HG02943 (cell line): ENCODE measurements around the gene CBX5.
"Not testable (repeated sequence)": the region's sequence is repeated elsewhere in the genome, so short reads cannot be mapped to it uniquely, and the experiment has no call there.

Source experiments
- ATAC-seq: cut with Tn5 transposase; IDR thresholded peaks from one replicate; pipeline ENCODE4 v1.9.1; 2021; ENCODE audit warnings: mild to moderate bottlenecking, low read depth, moderate library complexity; ENCODE audit not compliant: unreplicated experiment

Gene CBX5

GRCh38 chr12:54294953-54295566, 15.1 kb upstream of the CBX5 start:
- ATAC-seq = no peak

DNA sequence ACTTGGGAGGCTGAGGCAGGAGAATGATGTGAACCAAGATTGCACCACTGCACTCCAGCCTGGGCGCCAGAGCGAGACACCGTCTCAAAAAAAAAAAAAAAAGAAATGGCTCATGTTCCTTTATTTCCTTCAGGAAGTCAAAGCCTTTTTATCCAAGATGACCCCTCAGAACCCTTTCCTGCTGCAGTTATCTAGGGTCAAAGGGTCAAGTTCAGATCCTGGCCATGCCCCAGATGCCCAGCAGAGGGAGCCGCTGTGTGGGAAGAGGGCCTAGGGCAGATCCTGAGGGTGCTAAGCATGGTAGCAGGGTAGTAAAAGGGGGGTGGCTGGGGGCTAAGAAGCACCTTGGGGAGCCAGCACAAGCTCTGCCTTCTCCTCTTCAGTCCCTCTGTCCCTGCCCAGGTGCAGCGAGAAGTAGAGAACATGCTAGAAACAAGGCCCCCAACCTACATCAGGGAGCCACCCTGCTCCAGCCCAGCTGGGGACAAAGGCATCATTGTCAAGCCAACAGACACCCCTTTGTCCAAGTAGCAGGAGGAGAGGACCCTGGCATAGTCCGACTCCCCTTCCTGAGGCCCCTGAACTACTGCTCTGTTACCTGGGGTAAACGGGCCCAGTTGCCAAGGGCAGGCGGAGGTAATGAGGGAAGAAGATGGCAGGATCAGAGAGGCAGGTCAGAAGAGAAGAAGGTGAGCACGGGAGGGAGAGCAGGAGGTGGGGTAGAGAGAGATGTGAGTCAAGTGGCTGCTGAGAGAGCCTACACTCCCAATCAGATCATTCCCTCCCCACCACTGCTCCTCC, 14.4 kb upstream of the CBX5 start:
- ATAC-seq = no peak

- ATAC-seq = no peak
Measured at GRCh38 chr12:54292931-54293241, 13.0 kb upstream of the CBX5 start.

DNA sequence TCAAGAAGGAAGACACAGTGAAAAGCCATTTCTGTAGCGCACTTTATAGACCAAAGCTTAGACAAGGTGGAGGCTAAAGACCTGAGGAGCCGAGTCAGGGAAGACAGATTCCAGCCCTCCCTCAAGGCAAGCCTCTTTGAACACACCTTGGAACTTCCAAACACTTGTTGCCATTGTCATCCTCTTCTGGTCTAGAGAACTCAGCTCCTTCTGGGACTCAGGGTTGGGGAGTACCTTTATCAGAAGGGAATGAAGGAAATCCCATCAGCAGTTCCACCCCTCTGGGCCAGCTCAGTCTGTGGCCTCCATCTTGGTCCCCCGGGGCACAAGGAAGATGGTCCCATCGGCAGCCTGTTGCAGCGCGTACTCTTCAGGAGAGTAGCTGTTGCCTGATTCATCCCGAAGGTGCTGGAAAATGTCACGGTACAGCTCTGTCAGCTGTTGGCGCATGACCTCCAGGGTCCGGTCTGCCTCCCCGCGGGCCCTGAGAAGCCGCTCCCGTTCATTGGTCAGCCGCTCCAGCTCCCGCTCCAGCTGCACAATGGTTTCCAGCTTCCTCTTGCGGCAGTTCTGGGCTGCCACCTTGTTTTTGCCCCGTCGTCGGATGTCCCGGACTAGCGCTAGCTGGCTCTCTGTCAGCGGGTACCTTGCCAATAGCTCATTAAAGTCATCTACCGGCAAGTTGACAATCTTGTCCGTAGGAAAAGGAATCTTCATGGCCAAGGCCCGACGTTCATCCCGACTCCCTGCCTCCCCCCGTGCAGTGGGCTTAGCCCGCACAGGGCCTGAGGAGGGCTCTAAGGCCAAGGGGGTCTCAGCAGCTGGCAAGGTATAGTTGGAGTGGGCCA, 12.4 kb upstream of the CBX5 start:
- ATAC-seq = no peak

GRCh38 chr12:54287261-54288157, 7.6 kb upstream of the CBX5 start:
- ATAC-seq = no peak

DNA sequence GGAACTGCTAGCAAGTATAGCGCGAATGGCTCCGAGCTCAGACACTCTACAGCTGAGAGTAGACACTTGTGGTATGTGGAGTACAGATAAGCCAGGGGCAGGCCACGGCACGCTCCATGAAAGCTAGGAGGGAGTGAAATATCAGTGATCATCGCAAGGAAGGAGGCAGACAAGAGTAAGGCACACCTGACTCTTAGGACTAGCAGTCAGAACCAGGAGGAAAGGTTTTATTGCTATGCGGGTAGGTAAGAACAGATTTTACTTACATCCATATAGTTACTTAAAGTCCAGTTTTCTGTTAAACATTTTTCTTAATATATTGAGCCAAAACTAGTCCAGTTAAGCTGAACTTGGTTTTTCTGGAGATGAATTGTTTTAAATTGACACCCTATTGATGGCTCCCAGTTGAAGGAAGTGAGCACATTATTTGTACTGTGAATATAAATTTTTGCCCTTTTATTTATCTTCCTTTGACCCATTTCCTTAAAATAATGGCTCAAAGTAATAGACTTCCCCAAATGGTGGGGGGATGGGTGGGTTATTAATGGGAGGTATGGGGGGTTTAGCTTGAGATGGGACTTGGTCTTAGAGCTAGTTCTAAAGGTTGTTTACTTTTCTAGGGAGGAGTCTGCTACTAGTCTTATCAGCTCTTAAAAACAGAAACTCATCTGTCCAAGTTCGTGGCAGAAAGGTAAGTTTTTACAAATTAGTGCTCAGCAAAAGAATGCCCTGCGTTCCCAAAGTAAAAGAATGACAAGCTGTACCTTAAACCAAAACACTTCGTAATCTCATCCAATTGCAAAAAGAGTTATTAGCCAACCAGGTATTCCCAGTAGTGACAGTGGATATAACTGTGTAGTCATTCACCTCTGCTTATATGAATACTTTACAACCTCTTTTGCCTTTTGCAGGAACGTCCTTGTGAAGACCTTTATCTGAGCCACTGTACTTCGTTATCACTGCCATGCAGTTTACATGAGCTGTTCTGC, 6.4 kb upstream of the CBX5 start:
- ATAC-seq = no peak

DNA sequence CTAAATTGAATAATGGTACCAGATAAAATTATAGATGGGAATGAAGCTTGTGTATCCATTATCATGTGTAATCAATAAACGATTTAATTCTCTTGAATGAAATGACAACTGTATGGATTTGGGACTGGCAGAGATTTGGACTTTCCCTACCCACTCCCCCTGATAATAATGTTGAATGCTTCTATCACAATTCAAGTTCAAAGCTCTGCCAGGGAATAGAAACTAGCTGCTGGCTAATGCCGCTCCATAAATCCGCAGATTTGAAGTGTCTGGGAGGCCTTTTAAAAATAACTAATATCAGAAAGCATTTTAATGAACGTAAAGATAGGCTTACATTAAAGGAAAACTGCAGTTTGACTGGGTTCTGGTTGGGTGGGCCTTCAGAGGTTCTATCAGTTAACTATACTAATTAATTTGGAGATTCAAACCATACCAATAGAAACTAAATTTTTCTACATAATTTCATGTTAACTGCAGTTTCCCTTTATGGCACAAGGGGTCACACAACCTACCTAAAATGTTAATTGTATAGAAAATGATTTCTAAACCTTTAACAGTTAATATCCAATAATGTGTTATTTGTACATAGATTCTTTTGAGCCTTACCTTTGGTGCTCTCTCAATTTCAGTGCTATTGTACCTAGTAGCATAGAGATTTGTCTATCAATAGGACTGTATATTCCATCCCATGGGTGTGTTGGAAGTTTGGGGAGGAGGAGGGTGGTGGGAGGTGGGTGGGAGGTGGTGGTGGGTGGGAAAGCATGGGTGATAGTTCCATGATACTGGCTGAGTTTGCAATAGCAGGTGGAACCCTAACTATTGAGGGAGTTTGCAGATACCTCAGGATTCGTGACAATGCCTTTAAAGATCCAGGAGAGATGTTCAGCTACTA, 5.5 kb upstream of the CBX5 start:
- no peak for ATAC-seq

- not testable (repeated sequence) for ATAC-seq
Measured at GRCh38 chr12:54284070-54284780, 4.3 kb upstream of the CBX5 start.

DNA sequence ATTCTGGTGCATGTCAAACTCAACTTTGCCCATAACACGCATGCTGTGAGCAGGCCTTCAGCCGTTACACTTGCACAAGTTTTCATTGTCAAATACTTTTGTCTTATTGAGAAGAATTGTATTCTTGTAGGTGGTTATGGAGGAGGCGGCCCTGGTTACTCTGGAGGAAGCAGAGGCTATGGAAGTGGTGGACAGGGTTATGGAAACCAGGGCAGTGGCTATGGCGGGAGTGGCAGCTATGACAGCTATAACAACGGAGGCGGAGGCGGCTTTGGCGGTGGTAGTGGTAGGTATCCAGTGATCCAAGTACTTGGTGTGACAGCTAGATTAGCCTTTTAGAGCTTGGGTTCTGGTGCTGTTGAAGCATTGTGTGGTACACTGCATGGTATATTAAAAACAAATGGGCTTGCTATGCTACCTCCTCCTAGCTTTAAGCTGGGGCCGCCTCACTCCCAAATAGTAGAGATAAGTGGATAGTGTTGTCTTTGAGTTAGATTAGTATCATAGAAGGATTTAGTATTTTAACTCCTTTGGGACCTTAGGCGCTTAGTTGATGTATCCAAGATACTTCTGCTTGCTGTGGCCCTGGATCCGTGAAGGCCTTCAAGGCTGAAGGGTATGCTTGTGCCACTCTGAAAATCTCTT, 3.1 kb upstream of the CBX5 start:
- ATAC-seq = no peak

- not testable (repeated sequence) for ATAC-seq
Measured at GRCh38 chr12:54281694-54282093, 1.8 kb upstream of the CBX5 start.

DNA sequence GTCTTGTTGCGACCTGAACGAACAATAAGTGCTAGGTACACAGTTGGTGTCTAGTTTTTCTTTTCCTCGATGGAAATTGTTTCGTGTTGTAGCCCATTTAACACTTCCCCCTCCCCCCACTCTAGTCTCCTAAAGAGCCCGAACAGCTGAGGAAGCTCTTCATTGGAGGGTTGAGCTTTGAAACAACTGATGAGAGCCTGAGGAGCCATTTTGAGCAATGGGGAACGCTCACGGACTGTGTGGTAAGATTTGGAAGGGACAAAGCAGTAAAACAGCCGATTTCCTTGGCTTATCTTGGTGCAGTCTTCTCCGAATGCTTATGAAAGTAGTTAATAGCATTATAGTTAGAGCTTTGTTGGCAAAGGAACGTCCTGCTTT, 1.3 kb upstream of the CBX5 start:
- not testable (repeated sequence) for ATAC-seq

DNA sequence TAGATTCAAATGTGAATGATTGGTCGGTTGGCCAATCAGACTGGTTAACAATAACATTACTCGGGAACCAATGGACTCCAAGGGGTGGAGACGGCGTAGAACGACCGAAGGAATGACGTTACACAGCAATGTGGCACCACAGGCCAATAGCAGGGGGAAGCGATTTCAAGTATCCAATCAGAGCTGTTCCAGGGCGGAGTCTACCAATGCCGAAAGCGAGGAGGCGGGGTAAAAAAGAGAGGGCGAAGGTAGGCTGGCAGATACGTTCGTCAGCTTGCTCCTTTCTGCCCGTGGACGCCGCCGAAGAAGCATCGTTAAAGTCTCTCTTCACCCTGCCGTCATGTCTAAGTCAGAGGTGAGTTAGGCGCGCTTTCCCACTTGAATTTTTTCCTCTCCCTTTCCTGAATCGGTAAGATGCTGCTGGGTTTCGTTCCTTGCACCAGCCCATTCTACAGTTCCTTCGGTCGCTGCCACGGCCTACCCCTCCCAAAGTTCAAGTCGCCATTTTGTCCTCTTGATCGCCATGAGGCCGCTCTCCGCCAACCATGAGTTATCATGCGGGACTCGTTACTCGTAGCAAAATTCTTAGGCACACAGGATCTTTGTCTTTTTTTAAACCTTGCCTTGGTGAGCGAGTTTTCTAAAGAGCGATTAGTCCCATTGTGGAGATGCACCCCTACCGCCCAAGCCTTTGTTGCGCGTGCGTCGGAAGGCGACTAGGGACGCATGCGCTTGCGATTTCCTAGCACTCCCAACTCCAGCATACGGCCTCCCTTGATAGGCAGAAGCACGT, 742 bp upstream of the CBX5 start, which contains the start of gene HNRNPA1:
TSS of gene HNRNPA1 (plus strand) at position 259 of the 793 bp plus-strand sequence. CDS start at position 341, 82 bp downstream.
- ATAC-seq = peak; percentile 90

DNA sequence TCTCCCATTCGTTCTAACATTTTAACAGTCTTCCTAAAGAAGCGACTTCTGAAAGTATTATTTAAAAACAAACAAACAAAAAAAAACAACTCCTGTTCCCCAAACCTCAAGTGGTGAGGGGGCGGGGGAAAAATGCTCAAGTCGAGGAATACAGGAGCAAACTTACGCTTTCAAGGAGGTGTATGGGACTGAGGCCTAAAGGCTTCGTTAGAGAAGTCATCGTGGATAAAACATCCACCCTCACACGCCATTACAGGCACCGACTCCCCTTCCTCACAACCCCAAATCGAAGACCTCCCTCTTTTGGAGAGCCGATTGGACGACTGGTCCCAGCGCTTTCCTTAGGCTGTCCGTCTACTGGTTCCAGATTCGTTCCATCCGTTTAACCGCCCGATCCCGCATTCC, 693 bp downstream of the CBX5 start:
- no peak for ATAC-seq

- no peak for ATAC-seq
Measured at GRCh38 chr12:54277823-54278276, 2.1 kb downstream of the CBX5 start.

- no peak for ATAC-seq
Measured at GRCh38 chr12:54276368-54276767, 3.6 kb downstream of the CBX5 start.

DNA sequence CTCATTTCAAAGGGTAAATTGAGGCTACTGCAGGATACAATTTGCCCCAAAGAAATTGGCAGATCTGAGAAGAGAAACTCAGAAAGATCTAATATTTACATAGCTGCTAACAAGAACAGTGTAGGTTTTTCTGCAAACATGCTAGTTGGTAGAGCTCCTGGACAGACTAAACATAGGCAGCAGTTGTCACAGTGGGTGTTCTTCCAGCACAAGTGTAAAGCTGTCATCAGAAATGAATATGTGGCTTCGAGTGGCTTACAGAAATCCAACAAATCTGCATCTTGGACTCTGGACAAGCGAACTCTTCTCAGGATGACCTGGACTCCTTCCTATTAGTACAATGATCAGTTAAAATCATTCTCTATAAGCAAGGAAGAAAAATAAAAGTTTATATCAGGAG, 5.9 kb downstream of the CBX5 start:
- ATAC-seq = no peak
